NCI-H748 treated with DMSO at 0.1 percent for 48 hours (cell line): Measurements from ENCODE around the gene USP28.

Experiments
- DNase-seq: peaks from one replicate; lab custom pipeline; 2025; lab: John Stamatoyannopoulos, UW

USP28 gene

DNA sequence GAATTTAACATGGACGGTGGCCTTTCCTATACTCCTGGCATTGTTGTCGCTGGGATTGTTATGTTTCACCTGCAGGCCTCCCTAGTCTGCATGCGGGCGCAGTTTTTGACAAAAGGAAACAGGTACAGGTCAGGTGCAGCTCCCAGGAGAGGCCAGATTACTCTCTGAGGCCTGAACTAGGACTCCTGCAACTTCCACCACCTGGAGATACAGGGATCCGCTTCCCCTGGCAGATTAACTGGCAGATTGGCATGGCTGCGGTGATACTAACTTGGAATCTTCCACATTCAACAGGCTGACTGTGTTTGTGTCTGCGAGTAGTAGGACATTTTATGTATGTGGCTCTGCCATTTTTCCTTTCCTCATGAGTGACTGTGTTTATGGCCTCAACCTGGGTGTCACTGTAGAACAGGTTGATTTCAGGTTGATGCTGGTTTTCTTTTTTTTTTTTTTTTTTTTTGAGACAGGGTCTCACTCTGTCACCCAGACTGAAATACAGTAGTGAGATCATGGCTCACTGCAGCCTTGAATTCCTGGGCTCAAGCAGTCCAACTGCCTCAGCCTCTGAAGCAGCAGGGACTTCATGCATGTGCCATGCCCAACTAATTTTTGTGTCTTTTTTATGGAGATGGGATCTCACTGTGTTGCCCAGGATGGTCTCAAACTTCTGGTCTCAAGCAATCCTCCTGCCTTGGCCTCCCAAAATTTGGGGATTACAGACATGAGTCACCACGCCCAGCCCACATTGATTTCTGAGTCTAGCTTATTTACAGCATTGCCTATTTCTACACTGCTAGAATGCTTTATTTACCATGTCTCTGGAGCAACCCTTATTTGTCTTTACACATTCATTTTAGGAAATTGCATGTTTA is 1.7 kb upstream of the USP28 start:
- no peak for DNase-seq

DNA sequence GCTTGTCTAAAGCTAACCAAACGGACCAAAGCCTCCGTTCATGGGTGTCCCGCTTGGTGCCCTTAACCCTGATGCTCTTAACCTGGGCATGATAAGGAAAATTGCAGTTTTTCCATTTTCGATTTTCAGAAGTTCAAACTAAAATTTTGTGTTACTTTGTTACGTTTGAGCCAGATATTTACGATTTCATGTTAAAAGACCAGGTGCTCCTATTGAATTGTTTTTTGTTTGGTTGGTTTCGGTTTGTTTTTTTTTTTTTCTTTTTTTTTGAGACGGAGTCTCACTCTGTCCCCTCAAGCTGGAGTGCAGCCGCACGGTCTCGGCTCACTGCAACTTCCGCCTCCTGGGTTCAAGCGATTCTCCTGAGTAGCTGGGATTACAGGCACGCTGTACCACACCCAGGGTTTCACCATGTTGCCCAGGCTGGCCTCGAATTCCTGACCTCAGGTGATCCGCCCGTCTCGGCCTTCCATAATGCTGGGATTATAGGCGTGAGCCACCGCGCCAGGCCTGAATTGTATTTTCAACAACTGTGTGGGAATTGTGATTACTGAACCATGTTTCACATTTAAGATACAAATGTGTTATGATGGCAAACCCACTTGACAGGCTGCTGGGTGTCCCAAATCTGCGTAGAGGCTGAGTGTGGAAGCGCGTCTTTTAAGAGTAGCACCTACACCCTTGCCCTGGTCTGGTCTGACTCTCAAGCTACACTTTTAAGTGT is 864 bp upstream of the USP28 start:
- no peak for DNase-seq

DNA sequence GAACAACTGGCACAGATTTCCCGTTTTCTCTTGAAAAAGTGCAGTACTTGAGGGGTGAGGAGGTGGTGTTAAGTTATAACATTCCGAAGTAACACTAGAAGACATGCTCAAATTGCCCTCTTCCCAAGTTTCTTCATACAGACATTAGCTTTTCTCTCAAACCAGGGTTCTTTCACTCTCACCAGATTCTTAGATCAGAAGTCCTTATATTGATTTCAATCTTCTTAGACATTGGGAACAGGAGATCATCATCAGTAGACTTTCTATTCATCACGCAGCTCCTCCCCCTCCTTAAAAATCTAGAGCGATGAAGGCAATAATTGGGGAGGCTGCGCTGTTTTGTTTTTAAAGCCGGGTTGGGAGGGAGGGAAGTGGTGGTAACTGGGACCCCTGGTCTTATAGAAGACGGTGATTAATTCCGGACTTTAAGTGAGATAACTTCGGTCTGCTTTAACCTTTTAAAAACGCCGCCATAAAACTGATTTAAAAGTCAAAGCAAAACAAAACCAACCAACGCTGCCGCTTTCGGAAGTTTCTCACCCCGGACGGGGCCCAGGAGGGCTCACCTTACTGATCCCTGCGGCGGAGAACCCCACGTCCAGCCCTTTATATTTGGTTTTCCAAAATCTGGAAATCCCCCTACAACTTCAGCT is 665 bp downstream of the USP28 start:
- DNase-seq: no peak

DNA sequence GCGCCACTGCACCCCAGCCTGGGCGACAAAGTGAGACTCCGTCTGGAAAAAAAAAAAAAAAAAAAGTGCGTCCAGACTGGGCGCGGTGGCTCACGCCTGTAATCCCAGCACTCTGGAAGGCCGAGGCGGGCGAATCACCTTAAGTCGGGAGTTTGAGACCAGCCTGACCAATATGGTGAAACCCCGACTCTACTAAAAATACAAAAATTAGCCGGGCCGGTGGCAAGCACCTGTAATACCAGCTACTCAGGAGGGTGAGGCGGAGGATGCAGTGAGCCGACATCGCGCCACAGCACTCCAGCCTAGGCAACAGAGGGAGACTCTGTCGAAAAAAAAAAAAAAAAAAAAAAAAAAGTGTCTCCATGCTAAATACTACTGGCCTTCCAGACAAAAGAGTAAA is 1.3 kb downstream of the USP28 start:
- no peak for DNase-seq

DNA sequence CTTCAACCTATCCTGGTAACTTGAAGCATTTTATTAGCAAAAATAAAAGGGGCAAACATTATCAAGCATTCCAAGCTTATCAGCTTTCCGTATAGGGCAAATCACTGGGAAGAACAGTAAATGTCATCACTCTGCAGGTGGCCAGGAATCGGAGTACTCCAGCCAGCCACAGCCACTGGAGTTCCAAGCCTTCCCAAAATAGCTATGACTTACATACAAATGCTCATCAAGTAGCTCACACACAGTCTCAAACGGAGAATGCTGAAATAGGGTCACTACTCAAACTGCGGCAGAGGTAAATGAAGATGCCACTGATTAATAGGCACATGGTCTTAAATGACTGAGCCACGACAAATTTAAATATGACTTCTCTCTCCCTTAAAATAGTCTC is 2.1 kb downstream of the USP28 start:
- no peak for DNase-seq

DNA sequence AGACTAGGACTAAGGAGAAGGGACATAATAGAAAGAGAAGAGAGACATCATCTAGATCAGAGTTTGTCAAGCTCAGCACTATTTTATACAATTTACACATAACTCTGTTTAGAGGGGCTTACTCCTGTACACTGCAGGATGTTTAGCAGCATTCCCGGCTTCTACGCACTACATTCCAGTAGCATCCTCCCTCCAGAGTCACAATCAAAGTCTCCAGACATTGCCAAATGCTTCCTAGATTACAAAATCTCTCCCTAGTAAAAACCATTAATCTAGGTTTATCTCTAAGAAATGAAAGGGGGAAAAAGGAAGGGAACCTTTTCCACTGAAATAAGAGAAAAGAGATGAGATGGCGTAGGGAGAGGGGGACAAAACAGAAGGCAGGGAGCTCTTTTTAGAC is 4.0 kb downstream of the USP28 start:
- DNase-seq: no peak

DNA sequence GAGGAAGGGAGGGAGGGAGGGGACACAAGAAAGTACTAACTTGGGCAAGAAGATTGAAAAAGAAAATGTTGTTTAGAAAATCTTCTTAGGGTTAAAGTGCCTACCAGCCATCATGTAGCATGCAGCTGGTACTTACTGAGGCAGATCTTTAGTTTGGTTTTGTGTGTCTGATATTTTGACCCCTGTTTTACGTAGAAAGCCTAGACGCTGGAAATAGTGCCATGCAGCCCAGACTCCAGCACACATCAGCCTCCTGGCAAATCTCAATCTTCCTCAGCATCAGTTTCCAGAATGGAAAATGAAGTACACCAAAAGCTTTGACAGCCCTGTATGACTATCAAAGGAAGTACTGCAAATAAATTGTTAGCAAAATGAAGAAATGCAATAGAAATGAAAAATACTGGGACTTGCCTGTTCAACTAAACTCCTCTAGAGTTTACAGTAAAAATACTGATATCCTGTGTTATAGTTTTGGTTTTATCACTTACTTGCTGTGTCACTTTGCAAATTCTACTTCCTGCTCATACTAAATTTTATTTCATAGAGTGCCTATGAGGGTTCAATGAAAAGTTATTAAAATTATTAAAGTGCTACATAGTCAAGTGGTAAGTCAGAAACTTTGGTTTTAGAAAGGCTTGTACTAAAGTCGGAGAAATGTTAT is 7.4 kb downstream of the USP28 start:
- no peak for DNase-seq

DNA sequence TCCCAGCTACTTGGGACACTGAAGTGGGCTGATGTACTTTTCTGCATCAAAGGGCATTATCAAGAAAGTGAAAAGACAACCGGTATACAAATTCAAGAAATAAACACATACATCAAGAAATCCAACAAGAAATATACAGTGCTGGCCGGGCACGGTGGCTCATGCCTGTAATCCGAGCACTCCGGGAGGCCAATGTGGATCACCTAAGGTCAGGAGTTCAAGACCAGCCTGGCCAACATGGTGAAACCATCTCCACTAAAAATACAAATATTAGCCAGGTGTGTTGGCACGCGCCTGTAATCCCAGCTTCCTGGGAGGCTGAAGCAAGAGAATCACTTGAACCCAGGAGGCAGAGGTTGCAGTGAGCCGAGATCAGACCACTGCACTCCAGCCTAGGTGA is 9.5 kb downstream of the USP28 start:
- DNase-seq: no peak

DNA sequence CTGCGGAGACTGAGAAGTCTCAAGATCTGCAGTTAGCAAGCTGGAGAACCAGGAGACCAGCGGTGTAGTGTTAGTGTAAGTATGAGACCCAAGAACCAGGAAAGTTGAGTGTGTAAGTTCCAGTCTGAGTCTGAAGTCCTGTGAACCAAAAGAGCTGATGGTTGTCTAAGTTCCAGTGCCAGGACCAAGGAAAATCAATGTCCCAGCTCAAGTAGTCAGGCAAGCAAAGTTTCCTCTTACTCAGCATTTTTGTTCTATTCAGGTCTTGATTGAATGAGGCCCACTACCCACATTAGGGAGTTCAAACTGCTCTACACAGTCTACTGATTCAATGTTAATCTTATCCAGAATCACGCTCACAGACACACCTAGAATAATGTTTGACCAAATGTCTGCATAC is 11.0 kb downstream of the USP28 start:
- no peak for DNase-seq

DNA sequence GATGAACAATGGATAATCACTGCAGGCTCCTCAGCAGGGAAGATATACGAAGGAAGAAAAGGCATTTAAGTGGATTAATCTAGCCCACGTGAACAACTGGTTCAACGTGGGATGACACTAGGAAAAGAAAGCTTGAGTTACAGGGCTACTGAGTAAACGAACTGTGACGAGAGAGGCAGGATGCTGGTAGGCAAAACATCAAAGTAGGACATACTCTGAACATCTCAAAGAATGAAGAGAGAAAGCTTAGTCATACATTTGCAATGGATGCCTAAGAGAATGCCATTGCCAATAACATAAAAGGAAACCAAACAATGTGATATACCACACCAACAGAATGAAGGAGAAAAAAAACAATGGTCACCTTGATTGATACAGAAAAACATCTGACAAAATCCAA is 12.9 kb downstream of the USP28 start:
- DNase-seq: no peak

DNA sequence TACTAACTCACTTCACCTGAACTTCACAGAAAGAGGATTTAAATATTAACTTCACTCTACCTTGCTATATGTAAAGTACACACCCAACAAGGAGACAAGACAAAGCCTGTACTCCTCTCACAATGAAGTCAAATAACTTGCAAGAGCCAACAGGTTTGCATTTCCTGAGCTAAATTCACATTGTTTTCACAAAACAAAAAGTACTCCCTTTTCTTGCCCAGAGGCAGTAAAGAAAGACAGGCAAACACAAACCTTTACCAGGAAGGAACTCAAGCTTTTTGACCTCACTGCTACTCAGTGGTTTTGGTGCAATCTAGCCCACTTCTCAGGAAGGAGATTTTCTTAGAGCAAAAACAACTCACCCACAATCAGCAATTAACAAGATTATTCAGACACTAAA is 15.7 kb downstream of the USP28 start:
- DNase-seq: no peak

DNA sequence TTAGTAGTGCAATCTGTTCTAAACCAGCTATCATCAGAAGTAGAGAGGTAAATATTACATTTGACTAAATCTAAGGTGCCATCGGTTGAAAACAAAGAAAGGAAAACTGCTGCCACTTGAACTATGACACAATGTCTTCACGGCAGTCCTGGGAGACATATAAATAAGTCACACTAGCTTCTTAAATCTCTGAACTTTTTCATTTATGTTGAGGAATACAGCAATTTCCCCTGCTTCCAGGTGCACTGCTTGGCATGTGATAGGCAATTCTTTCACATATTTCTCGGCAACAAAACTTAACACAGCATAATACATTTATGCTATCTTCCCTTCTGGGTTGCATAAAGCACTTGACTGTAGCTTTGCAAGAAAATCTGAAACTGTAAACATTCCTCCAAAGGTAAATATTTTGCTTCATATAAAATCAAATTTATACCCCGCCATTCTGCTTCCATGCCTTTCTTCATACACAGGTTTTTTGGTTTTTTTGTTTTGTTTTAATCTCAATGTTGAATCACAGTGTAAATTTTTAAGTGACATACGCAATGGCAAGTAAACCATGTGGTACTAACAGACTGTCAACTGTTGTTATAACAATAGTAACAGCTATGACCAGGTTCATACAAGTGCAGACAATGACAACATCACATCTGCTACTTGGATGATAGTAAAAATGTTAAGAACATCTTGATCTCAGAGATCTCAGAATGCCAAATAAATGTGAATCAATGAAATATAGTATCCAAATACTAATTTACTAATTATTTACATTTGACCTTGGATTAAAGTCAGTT is 18.2 kb downstream of the USP28 start:
- DNase-seq: no peak

DNA sequence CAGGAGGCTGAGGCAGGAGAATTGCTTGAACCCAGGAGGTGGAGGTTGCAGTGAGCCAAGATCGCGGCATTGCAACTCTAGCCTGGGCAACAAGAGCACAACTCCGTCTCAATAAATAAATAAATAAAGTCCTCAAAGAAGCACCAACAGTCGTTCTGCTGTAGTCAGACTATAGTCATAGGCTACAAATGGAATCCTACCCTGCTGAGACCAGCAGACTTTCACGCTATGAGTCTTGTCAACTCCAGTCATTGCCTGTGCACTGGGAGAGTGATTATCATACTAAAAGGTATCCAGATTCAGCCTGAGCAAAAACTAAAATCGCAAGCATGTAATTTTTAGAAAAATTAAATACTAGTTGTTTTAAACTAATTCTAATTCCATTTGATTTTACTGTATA is 19.6 kb downstream of the USP28 start:
- DNase-seq: no peak

DNA sequence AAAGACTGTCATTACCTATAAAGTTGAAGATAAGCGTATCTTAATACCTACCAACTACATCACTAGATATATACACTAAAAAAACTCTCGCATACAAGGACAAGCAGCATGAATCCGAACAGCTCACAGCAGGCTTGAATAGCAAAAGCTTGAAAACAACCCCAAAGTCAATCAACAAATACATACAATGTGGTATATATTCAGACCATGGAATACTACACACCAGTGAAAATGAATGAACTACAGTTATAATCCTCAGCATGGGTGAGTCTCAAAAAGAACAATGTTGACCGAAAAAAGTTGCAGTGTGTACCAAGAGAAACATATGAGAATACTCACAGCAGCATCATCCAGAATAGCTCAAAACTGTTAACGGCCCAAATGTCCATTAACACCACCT is 25.2 kb downstream of the USP28 start:
- DNase-seq: no peak

DNA sequence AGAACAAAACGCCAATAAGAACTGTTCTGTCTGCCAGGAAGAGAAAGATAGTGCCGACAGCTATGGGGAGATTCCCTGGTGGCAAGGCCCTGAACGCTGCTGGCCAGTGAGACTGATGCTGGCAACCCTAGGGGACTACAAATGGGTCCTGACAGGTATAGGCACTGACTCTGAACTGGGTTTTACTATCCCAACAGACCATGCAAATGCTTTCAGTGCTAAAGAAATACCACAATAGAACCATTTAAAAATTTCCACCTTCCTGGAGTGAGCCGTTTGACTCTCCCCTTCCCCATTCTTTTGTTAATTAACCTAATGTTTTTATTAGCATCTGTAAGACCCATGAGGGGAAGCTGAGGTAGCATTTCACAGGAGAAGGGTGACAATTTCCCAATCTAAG is 25.7 kb downstream of the USP28 start:
- DNase-seq: no peak

DNA sequence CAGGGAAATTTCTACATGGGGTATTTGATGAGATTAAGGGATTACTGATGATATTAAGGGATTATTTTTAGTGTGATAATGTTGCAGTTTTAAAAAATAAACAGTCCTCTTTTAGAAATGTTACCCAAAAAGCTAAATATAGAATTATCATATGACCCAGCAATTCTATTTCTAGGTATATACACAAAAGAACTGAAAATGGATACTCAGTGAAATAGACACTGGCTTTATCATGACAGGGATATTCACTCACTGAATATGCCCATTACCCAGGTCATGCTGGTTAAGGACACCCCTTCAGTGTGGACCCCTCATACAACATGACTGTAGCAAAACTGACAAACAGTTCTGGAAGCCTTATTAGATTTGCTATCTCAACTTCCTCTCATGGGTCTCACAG is 27.8 kb downstream of the USP28 start:
- DNase-seq: no peak

DNA sequence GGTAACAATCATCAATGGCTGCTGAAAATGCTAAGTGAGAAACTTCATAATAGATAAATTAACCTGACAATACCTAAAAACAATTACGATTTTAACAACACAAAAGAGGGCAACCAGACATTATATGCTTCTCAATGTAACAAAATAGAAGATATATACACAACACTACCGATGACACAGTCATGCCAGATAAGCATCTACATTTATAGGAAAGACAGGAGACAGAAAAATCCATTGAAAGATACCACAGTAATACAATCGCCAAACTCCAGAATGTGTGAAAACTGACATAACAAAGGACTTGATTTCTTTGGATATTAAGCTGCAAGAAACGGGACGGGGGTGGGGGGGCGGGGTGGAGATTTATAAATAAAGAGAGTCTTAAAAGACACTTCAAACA is 28.3 kb downstream of the USP28 start:
- no peak for DNase-seq

DNA sequence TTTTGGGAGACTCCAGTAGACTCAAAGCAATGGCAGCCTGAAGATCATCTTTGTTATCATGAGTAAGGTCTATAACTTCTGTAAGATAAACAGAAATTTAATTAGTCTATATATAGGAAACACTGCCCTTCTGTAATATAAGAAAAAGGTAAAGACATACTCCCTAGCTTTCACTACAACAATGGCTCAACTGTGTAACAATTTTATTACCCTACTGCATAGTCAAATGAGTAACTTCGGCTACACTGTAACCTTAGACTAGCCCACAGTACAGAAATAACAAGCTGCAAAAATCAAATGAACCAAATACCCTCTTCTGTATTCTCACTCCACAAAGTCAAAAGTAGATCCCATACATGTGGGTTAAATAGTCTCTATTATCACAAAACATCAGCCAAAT is 33.7 kb downstream of the USP28 start:
- no peak for DNase-seq

DNA sequence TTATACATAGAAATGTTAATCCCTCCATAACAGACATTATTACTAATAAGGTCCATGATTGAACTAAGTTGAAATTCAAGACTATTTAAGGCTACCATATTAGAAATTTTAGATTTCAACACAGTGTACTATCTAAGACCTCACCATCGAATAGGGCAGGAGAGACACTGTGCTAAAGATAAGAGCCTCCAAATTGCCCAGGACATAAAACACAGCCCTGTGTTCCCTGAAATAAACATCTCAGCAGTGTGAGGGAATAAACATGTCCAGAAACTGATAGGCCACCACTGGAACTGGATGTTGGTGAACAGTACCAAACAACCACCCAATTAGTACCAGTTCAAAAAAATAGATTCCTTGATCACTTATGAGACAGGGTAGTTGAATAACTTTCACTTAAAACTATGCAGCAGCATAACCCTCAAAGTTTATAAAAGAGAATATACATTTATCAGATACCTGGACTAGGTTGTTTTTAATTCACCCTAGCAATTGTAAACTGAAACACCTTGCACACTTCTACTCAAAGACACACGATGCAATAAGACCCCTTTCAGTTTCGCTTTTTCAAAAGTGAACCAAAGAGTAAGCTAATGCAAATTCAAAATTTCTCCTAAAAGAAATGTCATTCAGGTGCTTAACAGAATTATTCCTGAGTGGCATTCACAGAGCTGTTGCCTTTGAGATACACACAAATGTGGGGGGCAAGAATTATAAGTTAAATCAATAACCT is 34.3 kb downstream of the USP28 start:
- DNase-seq: no peak

DNA sequence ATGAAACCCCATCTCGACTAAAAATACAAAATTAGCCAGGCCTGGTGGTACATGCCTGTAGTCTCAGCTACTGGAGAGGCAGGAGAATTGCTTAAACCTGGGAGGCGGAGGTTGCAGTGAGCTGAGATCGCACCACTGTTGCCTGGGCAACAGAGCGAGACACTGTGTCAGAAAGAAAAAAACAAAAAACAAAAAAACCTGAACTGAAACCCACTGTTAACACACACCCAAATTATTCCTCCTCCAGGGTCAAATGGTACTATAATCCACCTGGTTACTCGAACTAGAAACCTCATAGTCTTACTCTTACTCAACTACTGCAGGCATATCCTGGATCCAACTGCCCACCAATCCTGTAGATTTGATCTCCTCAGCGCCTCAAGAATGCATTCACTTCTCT is 35.5 kb downstream of the USP28 start:
- no peak for DNase-seq

DNA sequence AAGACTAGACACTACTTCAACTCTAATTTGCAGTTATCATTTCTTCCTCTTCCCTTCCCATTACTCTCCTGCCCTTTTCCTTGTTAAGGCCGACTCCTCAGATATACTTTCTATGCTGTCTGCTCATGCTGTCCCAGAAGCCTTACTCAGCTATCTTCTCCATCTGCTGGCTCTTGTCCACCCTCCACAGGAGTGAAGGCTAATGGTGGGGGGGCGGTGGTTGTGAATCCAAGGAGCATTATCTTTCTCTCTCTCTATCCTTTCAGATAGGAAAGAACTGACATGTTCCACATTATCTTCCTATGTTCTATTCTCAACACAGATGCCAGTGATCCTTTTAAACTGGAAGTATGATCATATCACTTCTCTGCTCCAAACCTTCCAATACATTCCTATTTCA is 37.4 kb downstream of the USP28 start:
- no peak for DNase-seq
